ENCODE results near the gene CLDN24.

Gene CLDN24

DNA sequence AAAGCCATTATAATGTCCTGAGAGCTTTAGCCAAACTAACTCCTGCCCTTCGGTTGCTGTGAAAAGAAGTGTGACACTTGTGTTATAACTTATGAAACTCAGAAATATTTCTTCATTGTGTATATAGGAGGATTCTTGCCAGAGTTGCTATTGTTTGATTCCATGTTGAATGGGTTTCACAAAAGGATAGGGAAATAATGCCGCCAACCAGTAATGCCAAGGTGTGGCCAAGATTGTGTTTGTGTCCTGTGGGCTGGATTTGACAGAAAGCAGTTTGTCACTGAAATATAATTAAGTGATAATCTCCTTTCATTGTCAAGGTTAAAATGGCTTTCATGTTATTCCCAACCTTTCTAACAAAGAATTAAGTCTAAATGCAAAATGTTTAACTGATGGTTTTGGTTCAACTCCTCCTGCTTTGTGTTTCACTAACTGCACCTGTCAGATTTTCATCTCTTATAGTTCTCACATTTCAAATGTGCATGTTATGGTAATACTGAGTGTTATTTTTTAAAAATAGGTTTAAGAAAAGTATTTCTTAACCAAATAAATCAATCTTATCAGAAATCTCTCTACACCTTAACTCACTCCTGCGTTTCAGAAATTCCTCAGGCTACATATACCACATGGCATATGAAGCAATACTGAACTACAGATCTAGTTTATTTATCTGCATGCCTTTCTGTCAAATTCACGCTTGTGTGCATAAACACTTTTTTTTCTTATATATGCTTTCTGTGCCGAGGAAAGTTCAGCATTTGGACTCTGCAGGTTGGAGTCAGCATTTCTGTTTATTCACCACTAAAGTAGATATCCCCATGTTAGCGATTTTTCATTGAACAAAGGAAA lies 1.8 kb downstream of the CLDN24 start, which contains the start of gene CLDN22:
Gene CLDN22, minus strand, starts transcription at position 66 of the 849 bp plus-strand sequence. Its CDS starts 58 bp downstream, at position 8.
- DNase-seq, result no peak

DNA sequence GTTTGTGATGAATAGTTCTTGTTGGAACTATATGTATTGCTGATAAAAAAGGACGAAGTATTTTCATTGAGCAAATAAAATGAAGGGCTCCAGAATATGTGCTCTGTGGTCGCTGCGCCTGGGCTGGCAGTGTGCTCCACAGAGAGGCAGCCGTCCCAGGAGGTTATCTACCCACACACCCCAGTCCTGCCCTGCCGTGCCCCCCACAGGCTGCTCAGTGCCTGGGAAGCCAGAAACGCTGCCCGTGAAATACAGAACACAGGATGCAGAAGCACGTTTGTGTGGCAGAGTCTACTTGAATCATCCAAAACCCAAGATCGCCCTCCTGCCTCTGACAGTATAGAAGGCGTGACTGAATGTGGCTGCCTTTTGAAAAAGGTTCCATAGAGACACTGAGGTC lies 3.6 kb downstream of the CLDN24 start:
- DNase-seq, result no peak

DNA sequence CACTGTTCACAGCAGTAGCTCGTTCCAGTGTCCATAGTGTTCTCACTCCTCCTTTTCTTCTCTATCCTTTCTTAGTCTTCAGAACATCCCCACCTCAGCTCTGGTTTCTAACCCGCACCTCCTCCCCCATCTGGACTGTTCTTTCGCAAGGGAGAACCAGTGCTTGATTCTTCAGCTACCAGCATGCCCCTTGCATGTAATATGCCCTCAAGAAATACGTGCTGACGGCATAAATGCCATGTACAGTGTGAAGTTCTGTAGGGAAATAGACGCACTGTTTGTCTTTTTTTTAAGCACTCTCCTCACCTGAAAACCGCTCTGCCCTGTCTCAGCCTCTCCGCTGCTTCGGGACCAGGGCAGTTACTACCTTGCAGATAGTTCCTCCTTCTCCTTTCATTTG lies 7.4 kb downstream of the CLDN24 start:
- no peak for DNase-seq

DNA sequence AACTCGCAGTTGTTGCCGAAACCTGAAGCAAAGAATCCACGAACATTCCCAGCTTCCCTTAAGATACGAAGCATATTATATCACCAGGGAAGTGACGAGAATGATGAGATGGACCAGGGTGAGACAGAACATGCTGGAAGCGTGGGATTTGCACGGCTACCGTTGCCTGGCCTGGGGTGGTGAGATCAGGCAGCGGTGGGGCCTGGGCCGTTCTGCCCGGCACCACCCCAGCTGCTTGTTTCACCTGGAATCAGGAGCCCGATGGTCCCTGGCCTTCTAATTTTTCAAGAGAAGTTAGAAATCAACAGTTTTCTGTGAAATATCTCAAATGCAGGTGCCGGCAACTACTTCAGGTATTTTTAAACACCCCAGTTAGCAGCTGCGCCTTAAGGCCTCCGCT lies 7.9 kb downstream of the CLDN24 start:
- DNase-seq, result no peak

DNA sequence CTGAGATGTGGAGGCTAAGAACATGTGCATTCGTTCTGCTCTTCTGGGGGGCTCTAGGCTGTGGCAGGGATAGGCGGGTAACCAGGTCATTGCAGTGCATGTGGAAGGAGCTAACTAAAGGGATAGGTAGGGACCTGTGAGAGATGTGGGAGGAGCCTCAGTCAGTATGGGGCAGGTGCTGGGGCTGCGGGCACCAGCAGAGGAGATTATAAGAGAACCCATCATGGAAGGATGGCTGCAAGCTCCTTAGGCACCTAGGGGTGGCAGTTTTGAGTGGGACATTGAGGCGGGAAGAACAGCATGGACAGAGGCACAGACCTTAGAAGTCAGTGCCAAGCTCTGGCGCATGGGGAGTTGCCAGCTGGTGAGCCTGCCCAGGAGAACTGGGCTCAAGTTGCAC lies 9.4 kb downstream of the CLDN24 start:
- no peak for DNase-seq

DNA sequence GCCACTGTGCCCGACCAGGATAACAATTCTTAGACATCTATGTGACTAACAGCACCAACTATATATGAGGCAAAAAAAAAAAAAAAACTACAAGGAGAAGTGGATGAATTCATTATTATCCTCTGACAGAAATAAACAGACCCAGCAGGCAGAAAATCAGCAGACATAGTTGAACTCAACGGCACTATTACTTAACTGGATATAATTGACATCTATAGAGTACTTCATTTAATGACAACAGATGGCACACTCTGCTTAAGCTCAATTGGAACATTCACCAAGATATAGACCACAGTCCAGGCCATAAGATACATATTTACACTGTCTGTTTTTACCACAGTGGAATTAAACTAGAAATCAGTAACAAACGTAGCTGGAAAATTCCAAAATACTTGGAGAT lies 15.4 kb downstream of the CLDN24 start:
- DNase-seq, result no peak

DNA sequence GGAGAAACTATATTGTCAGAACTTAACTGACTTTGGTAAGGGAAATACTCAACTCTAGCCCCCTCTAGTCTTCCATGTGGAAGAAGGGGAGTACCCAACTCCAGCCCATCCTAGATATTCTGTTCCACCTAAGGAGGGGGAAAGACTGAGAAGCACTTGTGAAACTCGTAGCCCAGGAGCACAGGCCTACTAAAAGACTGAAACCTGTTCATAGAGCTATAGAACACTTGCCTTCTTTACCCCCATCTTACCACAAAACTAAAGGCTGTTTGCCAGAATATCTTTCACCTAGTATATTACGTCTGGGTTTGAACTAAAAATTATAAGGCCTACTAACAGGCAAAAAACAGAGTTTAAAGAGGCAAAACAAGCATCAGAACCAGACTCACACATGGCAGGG lies 17.7 kb downstream of the CLDN24 start:
- DNase-seq, result no peak

DNA sequence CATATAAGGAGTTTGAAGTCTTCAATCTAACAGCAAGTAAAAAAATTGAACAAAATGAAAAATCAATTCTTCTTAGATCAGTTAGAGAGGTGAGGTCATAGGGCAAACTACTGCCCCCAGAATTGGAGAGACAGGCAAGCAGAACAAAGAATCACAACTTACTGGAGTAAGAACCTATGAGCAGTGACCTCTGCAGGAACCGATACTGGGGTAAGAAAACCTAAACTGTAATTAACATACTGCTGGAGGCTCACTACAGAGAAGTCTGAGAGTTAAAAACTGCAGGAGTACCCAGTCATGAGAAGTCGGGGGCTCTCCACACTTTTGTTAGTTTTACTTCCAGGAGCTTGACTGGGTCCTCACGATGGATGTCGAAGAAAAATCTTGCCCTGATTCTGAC lies 18.2 kb downstream of the CLDN24 start:
- DNase-seq, result no peak

DNA sequence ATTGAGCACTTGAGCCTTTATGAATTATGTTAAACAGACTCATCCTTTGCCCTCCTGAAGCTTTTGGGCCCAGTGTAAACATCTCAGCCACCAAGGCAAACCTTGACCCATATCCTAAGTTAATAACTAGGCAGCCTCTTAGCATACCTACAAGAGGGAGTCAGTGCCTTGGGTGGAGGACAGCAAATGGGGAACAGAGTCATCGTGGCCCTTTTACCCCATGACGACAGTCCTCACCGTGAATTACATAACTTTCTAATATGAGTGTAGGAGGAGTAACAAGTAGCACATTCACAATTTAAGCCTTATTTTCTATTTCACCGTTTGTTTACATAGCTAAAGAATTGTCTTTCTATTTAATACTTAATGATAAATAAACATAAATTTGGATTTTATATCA lies 18.9 kb downstream of the CLDN24 start:
- no peak for DNase-seq

DNA sequence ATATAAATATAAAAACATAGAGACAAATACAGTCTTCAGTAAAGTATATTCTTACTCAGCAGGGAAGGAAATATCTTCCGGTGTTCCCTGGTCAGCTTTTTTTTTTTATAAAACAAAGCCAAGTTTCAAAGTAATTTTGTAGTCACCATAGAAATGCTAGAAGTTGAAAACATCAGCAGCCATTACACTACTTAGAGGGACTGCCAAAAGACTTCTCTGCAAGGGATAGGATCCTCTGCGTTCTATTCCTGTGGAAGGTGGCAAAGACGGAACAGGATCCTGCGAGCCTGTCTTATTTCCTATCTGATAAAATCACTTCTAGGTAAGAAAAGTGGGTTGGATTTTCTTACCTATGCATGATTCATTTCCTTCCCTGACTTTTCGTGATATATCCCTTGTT lies 21.6 kb downstream of the CLDN24 start:
- no peak for DNase-seq

DNA sequence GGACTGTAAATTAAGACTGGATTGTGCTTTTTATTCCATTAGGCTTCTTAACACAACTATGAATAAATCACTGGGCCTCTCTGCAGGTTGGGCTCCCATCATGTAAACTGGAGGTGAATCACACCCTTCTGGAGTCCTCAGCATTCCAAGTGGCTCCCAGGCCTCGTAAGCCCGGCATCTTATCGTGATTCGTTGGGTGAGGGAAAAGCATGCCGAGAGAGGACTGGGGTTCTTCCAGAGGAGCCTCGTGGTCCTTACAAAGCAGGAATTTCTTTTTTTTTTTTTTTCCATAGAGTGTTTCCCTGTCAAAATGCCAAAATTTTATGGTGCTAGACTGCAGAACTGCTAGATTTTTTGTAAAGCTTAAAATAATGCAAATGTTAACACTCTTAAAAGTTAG lies 22.2 kb downstream of the CLDN24 start:
- DNase-seq, result no peak

DNA sequence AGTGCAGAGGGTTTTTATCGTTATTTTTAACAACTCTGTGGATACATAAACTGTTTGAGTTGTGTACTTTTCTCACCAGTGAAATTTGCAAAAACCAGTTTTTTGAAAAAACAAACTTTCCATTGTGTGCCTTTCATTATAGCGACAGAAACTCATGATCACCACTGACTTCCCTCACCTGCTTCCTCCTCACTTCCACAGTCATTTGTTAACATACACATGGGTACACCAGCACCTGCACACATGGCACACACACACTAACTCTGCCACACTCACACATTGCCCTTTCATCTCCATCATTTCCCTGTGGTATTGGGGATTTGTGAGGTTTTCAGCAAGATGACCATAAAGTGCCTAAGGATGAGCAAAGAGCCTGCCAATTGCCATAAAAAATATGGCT lies 22.8 kb downstream of the CLDN24 start:
- no peak for DNase-seq

DNA sequence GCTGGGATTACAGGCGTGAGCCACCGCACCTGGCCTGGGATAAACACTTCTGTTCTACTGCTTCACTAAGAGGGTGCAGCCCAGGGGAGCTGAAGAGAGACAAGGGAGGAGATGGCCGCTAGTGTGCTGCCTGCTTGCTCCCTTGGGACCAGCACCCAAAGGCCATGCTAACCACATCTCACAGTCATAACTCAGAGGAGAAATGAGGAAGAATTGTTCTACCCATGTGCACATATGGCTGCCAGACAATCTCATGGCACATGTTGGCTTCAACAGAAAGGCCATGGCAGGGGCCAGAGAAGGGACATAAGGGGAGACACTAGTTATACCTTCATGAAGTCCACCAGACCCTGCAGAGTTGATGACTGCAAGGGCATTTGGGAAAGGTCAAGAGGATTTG lies 24.6 kb downstream of the CLDN24 start:
- no peak for DNase-seq

DNA sequence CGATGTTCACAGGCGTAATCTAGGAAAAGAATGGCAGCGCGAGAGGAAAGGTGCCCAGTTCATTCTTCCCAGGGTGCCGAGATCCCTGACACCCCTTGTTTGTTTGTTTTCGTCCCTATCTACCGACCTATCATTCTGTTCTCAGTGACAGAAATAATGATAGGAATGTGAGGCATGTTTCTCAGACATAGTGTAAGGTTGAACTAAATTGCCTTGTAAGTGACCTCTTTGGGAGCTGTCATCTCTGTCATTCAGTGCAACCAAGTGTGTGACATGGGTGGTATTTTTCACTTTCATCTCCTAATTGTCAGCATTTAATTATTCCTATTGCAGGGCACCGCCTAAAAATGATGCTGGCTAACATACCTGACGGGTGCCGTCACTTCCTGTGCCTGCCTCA lies 26.5 kb downstream of the CLDN24 start:
- no peak for DNase-seq

DNA sequence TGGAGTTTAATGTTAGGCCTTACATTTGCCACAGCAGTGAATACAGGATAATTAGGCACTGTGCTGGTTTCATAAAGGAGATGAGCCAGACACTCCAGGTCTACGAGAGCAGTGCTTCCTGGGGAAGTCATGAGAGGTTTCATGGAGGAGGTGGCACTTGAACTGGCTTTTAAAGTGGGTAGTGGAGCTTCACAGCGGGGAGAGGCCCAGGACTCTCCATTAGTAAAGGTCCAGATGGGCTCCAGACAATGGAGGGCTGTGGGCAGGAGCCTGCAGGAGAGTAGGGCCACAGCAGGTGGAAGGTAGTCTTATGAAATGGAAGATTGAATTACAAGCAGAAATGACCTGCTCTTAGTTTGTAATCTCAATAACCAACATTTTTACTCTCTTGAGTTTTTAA lies 31.2 kb downstream of the CLDN24 start:
- DNase-seq, result no peak

DNA sequence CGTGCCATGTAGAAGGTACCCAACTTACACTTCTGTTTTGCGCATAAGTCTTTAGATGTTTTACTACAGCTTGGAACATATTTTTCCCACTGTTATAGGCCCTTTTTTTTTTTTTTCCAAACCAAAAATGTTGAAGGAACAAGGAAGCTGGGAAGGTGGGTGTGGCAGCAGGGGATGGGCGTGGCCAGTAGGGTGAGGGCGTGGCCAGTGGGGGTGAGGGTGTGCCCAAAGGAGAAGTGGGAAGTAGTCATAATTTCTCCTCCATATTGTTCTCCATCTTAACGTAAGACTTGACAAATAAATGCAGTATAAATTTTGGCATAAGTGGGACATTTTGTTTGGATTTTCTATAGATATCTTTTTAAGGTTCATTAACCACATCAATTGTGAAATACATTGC lies 32.5 kb downstream of the CLDN24 start:
- no peak for DNase-seq

DNA sequence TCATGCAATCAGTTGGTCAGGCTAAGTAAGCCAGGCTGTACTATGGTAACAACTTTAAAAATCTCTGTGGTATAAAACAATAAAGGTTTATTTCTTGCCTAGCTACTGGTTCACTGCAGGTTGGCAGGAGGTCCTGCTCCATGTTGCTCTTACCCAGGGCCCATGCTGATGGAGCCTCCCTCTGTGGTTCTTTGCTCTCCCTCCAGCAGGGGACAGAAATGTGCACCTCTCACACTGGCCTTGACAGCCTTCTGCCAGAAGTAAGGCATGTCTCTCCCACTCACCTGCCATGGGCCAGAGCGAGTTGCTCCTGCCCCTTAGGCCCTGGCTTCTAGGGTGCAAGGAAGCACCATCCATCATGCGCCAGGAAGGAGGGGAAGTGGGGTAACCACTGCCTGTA lies 33.3 kb downstream of the CLDN24 start:
- DNase-seq, result no peak

DNA sequence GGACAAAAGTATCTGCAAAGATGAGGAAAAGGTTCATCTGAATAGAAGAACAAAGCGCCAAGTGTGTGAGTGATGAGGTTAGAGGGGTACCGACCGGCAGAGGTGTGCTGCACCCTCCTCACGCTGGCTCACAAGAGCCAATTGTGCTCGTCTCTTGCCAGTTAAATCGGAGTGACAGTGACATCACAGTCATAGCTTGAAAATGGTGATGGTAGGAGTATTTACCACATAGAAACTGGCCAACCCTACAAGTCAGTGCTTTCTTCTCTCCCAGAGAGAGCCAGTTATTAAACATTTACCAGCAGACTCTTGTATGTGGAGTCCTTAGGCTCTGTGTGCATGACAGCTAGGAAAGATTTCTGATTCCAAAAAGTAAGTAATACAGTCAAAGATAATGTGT lies 34.5 kb downstream of the CLDN24 start:
- no peak for DNase-seq

DNA sequence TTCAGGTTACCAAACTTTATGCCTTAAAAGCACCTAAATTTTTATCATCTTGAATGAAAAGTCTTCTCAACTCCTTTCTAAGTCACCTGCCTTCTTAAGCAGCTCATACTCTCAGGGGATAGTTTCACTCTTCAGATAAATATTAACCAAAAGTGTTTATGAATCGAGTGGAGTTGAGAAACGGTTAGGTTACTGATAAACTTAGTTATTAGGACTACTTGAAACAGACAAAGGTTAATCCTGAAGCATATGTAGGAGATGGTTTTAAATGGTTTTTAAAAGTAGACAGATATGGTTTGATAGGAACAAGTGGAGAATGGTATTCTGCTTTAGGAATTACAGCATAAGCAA lies 34.9 kb downstream of the CLDN24 start:
- DNase-seq, result no peak

DNA sequence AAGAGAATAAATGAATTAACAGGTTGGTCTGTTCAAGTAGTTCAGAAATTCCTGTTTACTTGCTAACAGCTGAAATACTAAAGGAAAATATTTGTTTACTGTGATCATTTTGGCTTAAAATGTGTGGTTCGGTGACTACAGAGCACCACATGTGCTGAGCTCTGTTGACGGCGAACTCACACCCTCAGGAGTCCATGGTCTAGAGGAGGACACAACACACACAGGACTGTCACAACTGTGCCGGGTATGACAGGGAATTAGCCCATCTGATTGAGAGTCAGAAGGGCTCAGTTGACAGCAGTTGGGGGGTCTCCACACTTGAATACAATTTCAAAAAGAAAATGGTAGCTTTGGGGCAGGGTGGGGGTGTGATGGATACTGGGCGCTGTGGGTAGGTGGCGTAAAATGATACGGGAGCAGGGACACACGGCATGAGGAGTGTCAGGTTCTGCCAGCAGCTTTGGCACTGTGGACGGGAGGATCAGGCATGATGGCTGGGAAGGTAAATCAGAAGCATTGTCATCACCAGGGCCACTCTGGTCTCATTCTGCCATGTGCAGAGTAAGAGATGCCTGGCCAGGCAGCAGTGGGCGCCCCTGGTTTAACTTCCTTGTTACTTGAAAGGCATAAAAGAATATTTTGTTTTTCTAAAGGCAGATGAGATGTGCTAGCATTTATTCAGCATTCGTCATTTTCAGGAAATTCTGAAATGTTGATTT lies 35.5 kb downstream of the CLDN24 start:
- DNase-seq, result no peak

DNA sequence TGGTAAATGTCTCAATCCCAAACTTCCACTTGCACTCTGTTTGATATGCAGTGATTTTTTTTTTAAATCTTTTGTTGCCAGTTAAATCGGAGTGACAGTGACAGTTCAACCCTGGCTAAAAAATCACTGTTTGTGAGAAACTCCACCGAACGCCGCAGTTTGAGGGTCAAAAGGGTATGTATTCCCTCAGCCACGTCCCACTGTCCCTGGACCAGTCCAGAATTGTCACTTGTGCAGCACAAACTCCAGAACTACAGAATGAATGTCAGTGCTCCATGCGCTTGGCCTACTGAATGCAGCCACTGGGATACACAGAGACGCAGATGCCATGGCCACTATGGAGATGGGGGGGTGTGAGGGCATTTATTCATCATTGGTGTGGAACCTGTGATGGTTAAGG lies 36.3 kb downstream of the CLDN24 start:
- no peak for DNase-seq

DNA sequence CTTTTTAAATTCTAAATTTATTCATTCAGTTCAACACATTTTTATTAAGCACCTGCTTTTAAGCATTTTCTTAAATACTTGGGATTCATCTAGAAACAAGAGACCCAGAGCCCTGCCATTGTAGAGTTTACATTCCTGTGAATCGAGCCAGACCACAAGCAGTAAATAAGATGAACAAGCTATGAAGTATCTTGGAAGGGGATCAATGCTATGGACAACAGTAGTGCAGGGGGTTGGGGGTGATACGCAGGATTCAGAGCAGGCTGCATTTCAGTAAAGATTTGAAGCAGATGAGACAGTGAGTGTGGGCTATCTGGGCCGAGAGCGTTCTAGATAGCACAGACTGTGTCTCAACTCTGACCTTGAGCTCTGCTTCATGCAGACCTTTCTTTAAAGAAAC lies 37.3 kb downstream of the CLDN24 start:
- DNase-seq, result no peak

DNA sequence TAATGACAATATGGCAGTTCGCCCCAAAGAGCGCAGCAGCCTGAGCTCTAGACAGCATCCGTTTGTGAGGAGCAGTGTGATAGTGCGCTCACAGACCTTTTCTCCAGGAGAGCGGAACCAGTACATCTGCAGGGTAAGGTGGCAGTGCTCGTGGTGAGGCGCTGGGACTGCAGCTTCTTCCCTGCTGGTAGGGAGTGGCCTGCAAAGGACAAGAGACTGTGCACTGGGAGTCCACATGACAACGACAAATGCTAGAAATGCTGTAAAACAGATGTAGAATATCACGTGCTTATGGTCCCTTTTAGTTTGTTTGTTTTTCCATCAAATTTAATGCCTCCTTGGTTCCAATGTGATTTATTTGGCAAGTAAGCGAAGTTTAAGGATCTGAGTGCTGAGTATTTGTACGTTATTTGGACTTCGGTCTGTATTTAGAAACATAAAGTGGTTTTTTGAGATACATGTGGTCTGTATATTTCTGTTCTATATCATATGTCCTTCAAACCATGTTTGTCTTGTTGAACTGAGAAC lies 37.9 kb downstream of the CLDN24 start:
- DNase-seq, result no peak

DNA sequence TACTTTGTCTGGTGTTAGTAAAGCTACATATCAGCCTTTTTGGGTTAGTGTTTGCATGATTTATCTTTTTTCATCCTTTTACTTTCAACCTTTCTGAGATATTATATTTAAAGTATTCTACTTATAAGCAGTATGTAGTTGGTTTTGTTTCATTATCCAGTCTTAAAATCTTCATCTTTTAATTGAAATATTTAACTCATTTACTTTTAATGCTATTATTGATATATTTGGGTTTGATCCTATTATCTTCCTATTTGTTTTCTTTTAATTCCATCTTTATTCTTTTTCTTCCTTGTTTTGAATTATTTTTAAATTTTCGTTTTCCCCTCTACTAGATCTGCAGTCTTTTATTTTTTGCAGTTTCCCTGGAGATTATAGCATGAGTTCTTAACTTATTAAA lies 46.1 kb downstream of the CLDN24 start:
- no peak for DNase-seq

Measured in activated naive CD4-positive, alpha-beta T cell treated with anti-CD3 and anti-CD28 coated beads, Interleukin-2, amount 50 U/mL, for 16 hours (primary cell).